ENCODE measurements around the gene FHOD3. TPM values are rescaled to one million over a fixed set of nuclear protein-coding genes. Genes with fewer than 3 reads are reported as not detected.

FHOD3 gene
- total RNA-seq, 2 experiments from 2014 or later, result not detected

- ATAC-seq (no peak), DNase-seq (no peak)
- Mint-ChIP-seq H3K36me3 (ENCODE audit: low read depth) (no peaks in the 10 kb centered on the region), H3K9me3 (no peaks in the 10 kb centered on the region), H3K27ac (no peak overlapping the region), H3K4me3 (no peak overlapping the region), H3K27me3 (no peaks in the 10 kb centered on the region), H3K4me1 (ENCODE audit: low read depth) (peaks cover 4% of the 10 kb centered on the region)
- ChIA-PET CTCF (no interaction called here), POLR2A (no interaction called here)
- no peak for TF ChIP-seq CTCF (IDR thresholded peaks at IDR 0.05)
- intact Hi-C loops (cut with micrococcal nuclease), result no loop called here
Observed at GRCh38 chr18:36529747-36530146, 232.2 kb downstream of the FHOD3 start.

GRCh38 chr18:36530676-36531405 is 233.3 kb downstream of the FHOD3 start:
- H3K27me3 Mint-ChIP-seq, result no peaks in the 10 kb centered on the region
- ChIA-PET CTCF (no interaction called here), POLR2A (no interaction called here)
- no peak overlapping the region for H3K4me3 Mint-ChIP-seq
- H3K4me1 Mint-ChIP-seq (ENCODE audit: low read depth), result peaks cover 4% of the 10 kb centered on the region
- H3K27ac Mint-ChIP-seq, result no peak overlapping the region
- H3K36me3 Mint-ChIP-seq (ENCODE audit: low read depth), result no peaks in the 10 kb centered on the region
- ATAC-seq (no peak), DNase-seq (no peak)
- no peaks in the 10 kb centered on the region for H3K9me3 Mint-ChIP-seq
- intact Hi-C loops (cut with micrococcal nuclease), result no loop called here
- TF ChIP-seq CTCF (IDR thresholded peaks at IDR 0.05), result no peak

GRCh38 chr18:36531636-36532035 is 234.1 kb downstream of the FHOD3 start:
- ChIA-PET POLR2A (no interaction called here), CTCF (no interaction called here)
- Mint-ChIP-seq H3K4me1 (ENCODE audit: low read depth) (peaks cover 4% of the 10 kb centered on the region), H3K9me3 (no peaks in the 10 kb centered on the region), H3K4me3 (no peak overlapping the region), H3K27me3 (no peaks in the 10 kb centered on the region), H3K36me3 (ENCODE audit: low read depth) (no peaks in the 10 kb centered on the region), H3K27ac (no peak overlapping the region)
- TF ChIP-seq CTCF (IDR thresholded peaks at IDR 0.05), result no peak
- DNase-seq (no peak), ATAC-seq (no peak)
- intact Hi-C loops (cut with micrococcal nuclease), result no loop called here

- no peaks in the 10 kb centered on the region for H3K36me3 Mint-ChIP-seq (ENCODE audit: low read depth)
- CTCF ChIA-PET, result no interaction called here
- DNase-seq, result no peak
- no peak overlapping the region for H3K4me3 Mint-ChIP-seq
- no peaks in the 10 kb centered on the region for H3K27me3 Mint-ChIP-seq
- intact Hi-C loops (cut with micrococcal nuclease), result no loop called here
- no peaks in the 10 kb centered on the region for H3K9me3 Mint-ChIP-seq
- no peak for TF ChIP-seq CTCF (IDR thresholded peaks at IDR 0.05)
- H3K27ac Mint-ChIP-seq, result no peak overlapping the region
- H3K4me1 Mint-ChIP-seq (ENCODE audit: low read depth), result peaks cover 4% of the 10 kb centered on the region
- no peak for ATAC-seq
- POLR2A ChIA-PET, result no interaction called here
Observed at GRCh38 chr18:36532394-36532793, 234.9 kb downstream of the FHOD3 start.

GRCh38 chr18:36532815-36533214 is 235.3 kb downstream of the FHOD3 start:
- ATAC-seq (no peak), DNase-seq (no peak)
- intact Hi-C loops (cut with micrococcal nuclease), result no loop called here
- ChIA-PET POLR2A (no interaction called here), CTCF (no interaction called here)
- H3K4me3 Mint-ChIP-seq, result no peak overlapping the region
- no peak for TF ChIP-seq CTCF (IDR thresholded peaks at IDR 0.05)
- H3K9me3 Mint-ChIP-seq, result no peaks in the 10 kb centered on the region
- H3K4me1 Mint-ChIP-seq (ENCODE audit: low read depth), result peaks cover 4% of the 10 kb centered on the region
- H3K36me3 Mint-ChIP-seq (ENCODE audit: low read depth), result no peaks in the 10 kb centered on the region
- no peaks in the 10 kb centered on the region for H3K27me3 Mint-ChIP-seq
- H3K27ac Mint-ChIP-seq, result no peak overlapping the region
